Prostate gland (tissue), 2 donors: ENCODE measurements around the gene CAMKK1. TPM values are rescaled to one million over a fixed set of nuclear protein-coding genes. Genes with fewer than 3 reads are reported as not detected.

Source experiments
- DNase-seq: peaks from one replicate; pipeline ENCODE4 v3.0.0-alpha.2; 2019; ENCODE audit warnings: low spot score
- H3K27ac ChIP-seq, 2 donors: fragments of 200-600 bp; sonication (generic); 2 replicates each; pipeline ENCODE4 v1.5.1; 2017 to 2019
- H3K27me3 ChIP-seq: fragments of 200-600 bp; sonication (generic); replicated peaks from 2 replicates; pipeline ENCODE4 v1.5.1; 2019; ENCODE audit not compliant: insufficient read depth
- H3K36me3 ChIP-seq, 2 donors: fragments of 200-600 bp; sonication (generic); 1 replicate in 1 of 2; 2 replicates in 1 of 2; pipeline versions ENCODE4 v1.5.1 to v1.8.1; 2017 to 2019
- H3K4me1 ChIP-seq: fragments of 200-600 bp; sonication (generic); replicated peaks from 2 replicates; pipeline ENCODE4 v1.5.1; 2019
- H3K4me3 ChIP-seq, 2 donors: fragments of 200-600 bp; sonication (generic); 2 replicates each; pipeline ENCODE4 v1.5.1; 2017 to 2019
- H3K9me3 ChIP-seq: fragments of 200-600 bp; sonication (generic); 2 replicates; pipeline ENCODE4 v1.5.1; 2017
- CTCF ChIP-seq, 4 experiments: fragments of 200-600 bp in 2 of 4; fragments of 450-650 bp in 2 of 4; sonication (generic) in 2 of 4; IDR thresholded peaks; 1 replicate in 3 of 4; 2 replicates in 1 of 4; pipeline ENCODE4 v1.5.1; 2016 to 2019; ENCODE audit warnings: antibody characterized with exemption in 4 of 4, mild to moderate bottlenecking in 2 of 4, moderate library complexity in 2 of 4
- POLR2A ChIP-seq: fragments of 450-650 bp; IDR thresholded peaks from one replicate; pipeline ENCODE4 v1.6.1; 2016; ENCODE audit warnings: antibody characterized with exemption, mild to moderate bottlenecking
- POLR2AphosphoS5 ChIP-seq: sonication (generic); formaldehyde crosslinking; IDR thresholded peaks from one replicate; pipeline ENCODE4 v1.6.1; 2017; ENCODE audit warnings: antibody characterized with exemption
- WGBS: methylation state at CpG from one replicate; pipeline ENCODE4 v1.1.5; 2018; 5-methylcytosine and 5-hydroxymethylcytosine counted together
- intact Hi-C: fragments of 100-400 bp; cut with DNase I; formaldehyde crosslinking; loops from one replicate; pipeline ENCODE4 v1.14.2; 2022
- total RNA-seq, 2 donors: library from RNA; depleted of rRNA; stranded (reverse); fragments of >200 nt; gene quantifications; one replicate each; pipeline ENCODE4 v1.1.0, GENCODE V29; 2016

Gene CAMKK1
- total RNA-seq, 2 donors from 2014 or later, result 2.0 to 12.8 TPM

- H3K27me3 ChIP-seq, result no peaks in the 10 kb centered on the region
- H3K36me3 ChIP-seq, result no peaks in the 10 kb centered on the region
- no peak for TF ChIP-seq CTCF (IDR thresholded peaks at IDR 0.05)
- no peak for TF ChIP-seq POLR2A
- TF ChIP-seq POLR2AphosphoS5, result no peak
- H3K9me3 ChIP-seq, result no peaks in the 10 kb centered on the region
- intact Hi-C loops, result loop anchor here (5.0 kb wide), 1 partner anchor 162 kb away; no protein-coding TSS in a partner anchor
- 75% methylated on average over 13 of the region's 13 CpGs for WGBS
- no peaks in the 10 kb centered on the region for H3K4me1 ChIP-seq
- no peak overlapping the region for H3K4me3 ChIP-seq
- no peak for DNase-seq
- peak overlapping the region in 1 of 2 donors; percentile 35 for H3K27ac ChIP-seq
These were observed 22.7 kb upstream of the CAMKK1 start for GRCh38 chr17:3915581-3915994.

- Histone ChIP-seq H3K36me3 (no peaks in the 10 kb centered on the region), H3K4me1 (no peaks in the 10 kb centered on the region), H3K9me3 (no peaks in the 10 kb centered on the region), H3K27ac (no peak overlapping the region), H3K4me3 (no peak overlapping the region), H3K27me3 (no peaks in the 10 kb centered on the region)
- intact Hi-C loops, result loop anchor here (5.0 kb wide), 2 partner anchors 52 to 93 kb away; no protein-coding TSS in a partner anchor
- WGBS, result 100% methylated on average over 4 of the region's 10 CpGs
- TF ChIP-seq POLR2A (no peak), POLR2AphosphoS5 (no peak), CTCF (IDR thresholded peaks at IDR 0.05) (no peak)
- no peak for DNase-seq
These were observed 21.4 kb upstream of the CAMKK1 start for GRCh38 chr17:3914312-3914670.

- H3K4me3 ChIP-seq, result no peak overlapping the region
- no peaks in the 10 kb centered on the region for H3K9me3 ChIP-seq
- H3K36me3 ChIP-seq, result no peaks in the 10 kb centered on the region
- intact Hi-C loops, result loop anchor here (5.0 kb wide), 2 partner anchors 51 to 94 kb away; no protein-coding TSS in a partner anchor
- DNase-seq, result peak; percentile 63
- H3K4me1 ChIP-seq, result no peaks in the 10 kb centered on the region
- no peak overlapping the region for H3K27ac ChIP-seq
- peak; percentile 10 for TF ChIP-seq POLR2AphosphoS5
- peak; percentile 82 to 95 (median 89) for TF ChIP-seq CTCF (IDR thresholded peaks at IDR 0.05)
- no peak for TF ChIP-seq POLR2A
- no peaks in the 10 kb centered on the region for H3K27me3 ChIP-seq
- WGBS, result 27% methylated on average over 17 of the region's 17 CpGs
These were observed 20.9 kb upstream of the CAMKK1 start for GRCh38 chr17:3913531-3914311.

- no peaks in the 10 kb centered on the region for H3K9me3 ChIP-seq
- no peaks in the 10 kb centered on the region for H3K4me1 ChIP-seq
- TF ChIP-seq POLR2A, result no peak
- no peak for TF ChIP-seq POLR2AphosphoS5
- TF ChIP-seq CTCF (IDR thresholded peaks at IDR 0.05), result no peak
- no peaks in the 10 kb centered on the region for H3K27me3 ChIP-seq
- H3K36me3 ChIP-seq, result no peaks in the 10 kb centered on the region
- no peak overlapping the region for H3K27ac ChIP-seq
- H3K4me3 ChIP-seq, result no peak overlapping the region
- no peak for DNase-seq
- intact Hi-C loops, result loop anchor here (5.0 kb wide), 2 partner anchors 51 to 94 kb away; no protein-coding TSS in a partner anchor
- WGBS, result 93% methylated on average over 2 of the region's 2 CpGs
These were observed 20.0 kb upstream of the CAMKK1 start for GRCh38 chr17:3912827-3913226.
